Brain microvascular endothelial cell (primary cell): Measurements from ENCODE around the gene CDC42EP5.
A peak's percentile ranks its signal among the peaks of the same experiment; 100 is the strongest.
"Not testable (repeated sequence)": the region's sequence is repeated elsewhere in the genome, so short reads cannot be mapped to it uniquely, and the experiment has no call there.

Experiments used
- DNase-seq: peaks from one replicate; pipeline ENCODE4 v3.0.0-alpha.2; 2020
- H3K27ac ChIP-seq: fragments of 250-450 bp; sonication (Bioruptor Pico); 2 replicates; pipeline ENCODE4 v1.5.1; 2020; ENCODE audit warnings: mild to moderate bottlenecking, moderate library complexity
- H3K27me3 ChIP-seq: fragments of 250-450 bp; sonication (Bioruptor Pico); replicated peaks from 2 replicates; pipeline ENCODE4 v1.5.1; 2020; ENCODE audit warnings: mild to moderate bottlenecking
- H3K36me3 ChIP-seq: fragments of 250-450 bp; sonication (Bioruptor Pico); replicated peaks from 2 replicates; pipeline ENCODE4 v1.5.1; 2020; ENCODE audit warnings: mild to moderate bottlenecking
- H3K4me3 ChIP-seq: 2 replicates; pipeline ENCODE4 v1.5.1; 2011; ENCODE audit warnings: low read depth, mild to moderate bottlenecking, control low read depth, low read length, moderate library complexity
- in situ Hi-C: cut with HindIII; loops from 2 replicates; pipeline ENCODE4 v1.10.0; 2017; ENCODE audit warnings: low sequenced_read_pairs, low pct_ligation_motif_present
- TF ChIP-seq, protein P1 (sequence below): IDR thresholded peaks from 2 replicates; pipeline ENCODE4 v1.5.1; 2011; ENCODE audit warnings: low read depth, mild to moderate bottlenecking, moderate library complexity, low read length, control low read depth, inconsistent platforms; ENCODE audit errors: missing control alignments

The CDC42EP5 gene

DNA sequence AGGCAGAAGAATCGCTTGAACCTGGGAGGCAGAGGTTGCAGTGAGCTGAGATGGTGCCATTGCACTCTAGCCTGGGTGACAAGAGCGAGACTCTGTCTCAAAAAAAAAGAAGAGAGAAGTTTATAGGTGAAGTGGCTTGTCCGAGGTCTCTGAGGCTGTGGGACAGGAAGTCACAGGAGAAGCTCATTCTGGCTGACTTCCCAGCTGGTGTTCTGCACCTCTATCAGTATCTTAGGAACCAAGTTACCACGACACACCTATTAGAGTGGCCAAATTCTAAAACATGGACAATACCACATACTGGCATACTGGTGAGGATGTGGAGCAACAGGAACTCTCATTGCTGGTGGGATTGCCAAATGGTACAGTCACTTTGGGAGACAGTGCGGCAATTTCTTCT lies 22.2 kb upstream of the CDC42EP5 start:
- DNase-seq, H3K27me3 ChIP-seq, H3K36me3 ChIP-seq, H3K4me3 ChIP-seq, H3K27ac ChIP-seq, in situ Hi-C loops: not testable (repeated sequence)

DNA sequence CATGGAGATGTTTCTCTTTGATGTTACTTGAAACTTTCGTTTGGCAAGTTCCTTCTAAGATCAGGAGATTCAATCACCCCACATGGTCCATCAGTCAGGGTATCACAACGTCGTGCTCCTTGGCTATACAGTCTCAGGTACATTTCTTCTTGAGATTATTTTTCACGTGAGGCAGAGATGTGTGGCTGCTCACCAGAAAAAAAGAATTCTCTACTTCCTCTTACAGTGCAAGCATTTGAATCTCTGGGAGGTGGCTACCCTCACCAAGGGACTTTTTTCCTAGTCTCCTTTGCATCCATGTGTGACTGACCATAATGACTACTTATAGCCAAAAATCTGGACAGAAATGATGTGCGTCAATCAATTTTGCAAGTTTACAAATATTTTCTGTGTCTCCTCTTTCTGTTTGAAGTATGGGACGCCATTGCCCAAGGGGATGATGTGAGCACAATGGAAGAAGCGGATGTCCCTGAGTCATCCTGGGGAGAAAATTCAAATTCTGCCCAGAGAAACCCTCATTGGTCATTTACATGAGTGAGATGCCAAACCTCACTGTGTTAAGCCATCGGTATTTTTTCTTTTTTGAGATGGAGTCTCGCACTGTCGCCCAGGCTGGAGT lies 21.0 kb upstream of the CDC42EP5 start:
- Histone ChIP-seq H3K4me3 (no peak overlapping the region), H3K36me3 (no peaks in the 10 kb centered on the region), H3K27ac (no peak overlapping the region), H3K27me3 (no peaks in the 10 kb centered on the region)
- no peak for DNase-seq
- TF ChIP-seq, protein P1, sequence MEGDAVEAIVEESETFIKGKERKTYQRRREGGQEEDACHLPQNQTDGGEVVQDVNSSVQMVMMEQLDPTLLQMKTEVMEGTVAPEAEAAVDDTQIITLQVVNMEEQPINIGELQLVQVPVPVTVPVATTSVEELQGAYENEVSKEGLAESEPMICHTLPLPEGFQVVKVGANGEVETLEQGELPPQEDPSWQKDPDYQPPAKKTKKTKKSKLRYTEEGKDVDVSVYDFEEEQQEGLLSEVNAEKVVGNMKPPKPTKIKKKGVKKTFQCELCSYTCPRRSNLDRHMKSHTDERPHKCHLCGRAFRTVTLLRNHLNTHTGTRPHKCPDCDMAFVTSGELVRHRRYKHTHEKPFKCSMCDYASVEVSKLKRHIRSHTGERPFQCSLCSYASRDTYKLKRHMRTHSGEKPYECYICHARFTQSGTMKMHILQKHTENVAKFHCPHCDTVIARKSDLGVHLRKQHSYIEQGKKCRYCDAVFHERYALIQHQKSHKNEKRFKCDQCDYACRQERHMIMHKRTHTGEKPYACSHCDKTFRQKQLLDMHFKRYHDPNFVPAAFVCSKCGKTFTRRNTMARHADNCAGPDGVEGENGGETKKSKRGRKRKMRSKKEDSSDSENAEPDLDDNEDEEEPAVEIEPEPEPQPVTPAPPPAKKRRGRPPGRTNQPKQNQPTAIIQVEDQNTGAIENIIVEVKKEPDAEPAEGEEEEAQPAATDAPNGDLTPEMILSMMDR: no peak
- in situ Hi-C loops: no loop called here

DNA sequence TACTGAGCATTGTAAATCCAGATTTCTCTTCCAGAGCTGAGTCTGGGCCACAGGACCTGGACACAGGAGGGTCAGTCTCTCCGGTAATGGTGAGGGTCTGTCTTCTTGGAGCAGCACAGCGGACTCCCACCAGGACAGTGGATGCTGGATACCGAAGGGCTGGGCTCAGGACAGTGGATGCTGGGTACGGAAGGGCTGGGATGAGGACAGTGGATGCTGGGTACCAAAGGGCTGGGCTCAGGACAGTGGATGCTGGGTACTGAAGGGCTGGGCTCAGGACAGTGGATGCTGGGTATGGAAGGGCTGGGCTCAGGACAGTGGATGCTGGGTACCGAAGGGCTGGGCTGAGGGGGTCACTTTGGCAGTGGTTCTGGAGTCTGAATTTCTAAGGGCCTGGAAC lies 20.0 kb upstream of the CDC42EP5 start:
- DNase-seq, H3K27me3 ChIP-seq, H3K4me3 ChIP-seq, H3K27ac ChIP-seq, H3K36me3 ChIP-seq, in situ Hi-C loops: not testable (repeated sequence)

DNA sequence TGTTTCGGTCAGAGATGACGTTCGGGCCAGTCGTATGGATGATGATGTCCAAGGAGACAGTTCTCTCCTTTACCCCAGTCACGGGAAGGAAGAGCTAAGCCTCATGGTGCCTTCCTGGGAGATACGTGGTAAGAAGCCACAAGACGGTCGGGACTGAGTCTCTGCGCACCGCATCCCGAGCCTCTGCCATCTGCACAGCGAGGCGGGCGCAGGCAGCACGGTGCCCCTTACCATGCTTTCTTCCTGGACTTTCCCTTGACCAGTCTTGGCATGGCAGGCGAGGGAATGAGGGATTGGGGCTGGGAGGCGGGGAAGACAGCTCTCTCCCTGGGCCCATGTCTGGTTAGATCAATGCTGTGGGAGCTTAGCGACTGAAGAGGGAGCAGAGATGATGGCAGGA lies 19.5 kb upstream of the CDC42EP5 start:
- no peak for DNase-seq
- Histone ChIP-seq H3K27me3 (no peaks in the 10 kb centered on the region), H3K27ac (no peak overlapping the region), H3K4me3 (no peak overlapping the region), H3K36me3 (no peaks in the 10 kb centered on the region)
- TF ChIP-seq, protein P1: no peak
- in situ Hi-C loops: no loop called here

DNA sequence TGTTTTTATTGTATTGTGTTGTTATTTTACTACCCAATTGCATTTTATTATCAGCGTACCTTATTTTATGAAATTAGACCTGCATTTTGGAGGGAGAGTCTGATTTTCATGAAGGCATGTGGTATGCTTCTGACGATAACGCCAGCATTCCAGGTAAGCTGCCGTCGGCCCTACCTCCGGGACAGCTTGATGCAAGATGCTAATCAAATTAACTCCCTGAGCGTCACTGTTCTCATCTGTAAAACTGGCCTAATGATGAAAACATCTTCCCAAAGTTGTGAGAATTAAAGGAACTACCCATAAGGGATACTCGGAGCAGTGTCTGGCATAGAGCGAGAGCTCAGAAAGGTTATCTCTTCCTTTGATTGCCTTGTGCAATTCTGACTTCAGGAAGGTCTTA lies 16.7 kb upstream of the CDC42EP5 start:
- in situ Hi-C loops: no loop called here
- no peak for DNase-seq
- H3K4me3 ChIP-seq: no peak overlapping the region
- no peak overlapping the region for H3K27ac ChIP-seq
- H3K36me3 ChIP-seq: no peaks in the 10 kb centered on the region
- no peaks in the 10 kb centered on the region for H3K27me3 ChIP-seq
- TF ChIP-seq, protein P1: no peak

DNA sequence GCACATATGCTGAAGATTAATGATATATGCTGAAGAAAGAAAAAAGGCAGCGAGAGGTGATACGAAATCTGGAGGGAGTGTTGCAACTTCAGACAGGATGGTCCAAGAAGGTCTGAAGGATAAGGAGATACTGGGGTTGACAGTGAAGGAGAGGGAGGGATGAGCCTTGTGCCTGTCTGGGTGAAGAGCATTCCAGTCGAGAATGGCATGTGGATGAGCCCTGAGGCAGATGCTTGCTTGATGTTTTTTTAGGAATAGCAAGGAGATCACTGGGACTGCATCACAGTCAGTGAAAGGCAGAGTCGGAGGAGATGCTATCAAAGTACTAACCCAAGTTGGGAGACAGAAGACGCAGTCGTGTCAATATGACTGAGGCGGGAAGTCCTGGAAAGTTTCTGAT lies 16.2 kb upstream of the CDC42EP5 start:
- in situ Hi-C loops: no loop called here
- DNase-seq: no peak
- H3K4me3 ChIP-seq: no peak overlapping the region
- H3K27me3 ChIP-seq: no peaks in the 10 kb centered on the region
- no peak overlapping the region for H3K27ac ChIP-seq
- TF ChIP-seq, protein P1: no peak
- no peaks in the 10 kb centered on the region for H3K36me3 ChIP-seq

DNA sequence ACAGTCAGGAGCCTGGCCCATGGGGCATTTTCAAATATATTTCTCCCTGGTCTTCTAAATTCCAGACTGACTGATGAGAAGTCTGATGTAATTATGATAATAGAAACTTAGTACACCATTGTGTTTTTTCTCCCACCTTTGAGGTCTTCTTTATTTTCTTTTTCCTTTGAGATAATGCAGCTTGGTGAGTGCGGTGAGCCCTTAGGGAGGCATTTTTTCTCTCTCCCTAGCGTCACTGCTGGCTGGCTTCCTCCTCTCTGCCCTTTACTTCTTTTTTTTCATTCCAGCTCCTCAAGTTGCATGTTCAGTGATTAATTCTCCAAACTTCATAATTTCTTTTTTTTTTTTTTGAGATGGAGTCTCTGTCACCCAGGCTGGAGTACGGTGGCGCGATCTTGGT lies 12.8 kb upstream of the CDC42EP5 start:
- Histone ChIP-seq H3K4me3 (no peak overlapping the region), H3K36me3 (no peaks in the 10 kb centered on the region), H3K27me3 (no peaks in the 10 kb centered on the region), H3K27ac (no peak overlapping the region)
- DNase-seq: peak; percentile 31
- in situ Hi-C loops: no loop called here
- TF ChIP-seq, protein P1: no peak
